GM21423 (cell line): ENCODE results near the gene PARK7.
"Not testable (repeated sequence)": the region's sequence is repeated elsewhere in the genome, so short reads cannot be mapped to it uniquely, and the experiment has no call there.

Source experiments
- ATAC-seq: cut with Tn5 transposase; IDR thresholded peaks from one replicate; pipeline ENCODE4 v1.9.1; 2021; ENCODE audit warnings: mild to moderate bottlenecking, moderate library complexity; ENCODE audit not compliant: unreplicated experiment

PARK7 gene

DNA sequence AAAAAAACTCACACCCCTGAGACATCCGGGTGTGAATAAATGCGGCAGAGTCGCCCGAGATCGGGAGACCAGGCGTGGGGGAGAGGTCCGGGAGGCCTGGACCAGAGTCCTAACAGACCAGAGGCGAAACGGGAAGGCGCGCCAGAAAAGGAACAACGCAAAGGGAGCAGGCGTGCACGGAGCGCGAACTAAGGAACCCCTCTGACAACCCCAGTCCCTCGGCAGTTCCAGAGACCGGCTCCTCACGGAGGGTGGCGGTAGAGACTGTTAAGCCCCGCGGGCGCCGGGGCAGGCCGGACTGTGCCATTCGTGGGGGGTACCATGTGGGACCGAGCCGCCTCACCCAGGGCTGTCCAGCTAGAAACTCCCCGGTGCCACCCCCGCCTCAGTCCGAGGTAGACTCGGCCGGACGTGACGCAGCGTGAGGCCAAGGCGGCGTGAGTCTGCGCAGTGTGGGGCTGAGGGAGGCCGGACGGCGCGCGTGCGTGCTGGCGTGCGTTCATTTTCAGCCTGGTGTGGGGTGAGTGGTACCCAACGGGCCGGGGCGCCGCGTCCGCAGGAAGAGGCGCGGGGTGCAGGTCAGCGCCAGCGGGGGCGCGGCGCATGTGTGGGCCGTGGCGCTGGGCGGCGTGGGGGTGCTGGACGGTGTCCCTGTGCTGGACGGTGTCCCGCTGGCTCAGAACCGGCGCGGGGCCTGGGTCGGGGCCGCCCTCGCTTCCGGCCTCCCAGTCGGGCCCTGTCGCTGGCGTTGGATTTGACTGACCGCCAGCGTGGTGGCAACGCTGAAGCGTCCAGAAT is at the start of gene PARK7:
PARK7 (plus strand) TSS at position 496 of the 798 bp plus-strand sequence. CDS start 1,075 bp downstream, outside the sequence.
- ATAC-seq: peak; percentile 96

DNA sequence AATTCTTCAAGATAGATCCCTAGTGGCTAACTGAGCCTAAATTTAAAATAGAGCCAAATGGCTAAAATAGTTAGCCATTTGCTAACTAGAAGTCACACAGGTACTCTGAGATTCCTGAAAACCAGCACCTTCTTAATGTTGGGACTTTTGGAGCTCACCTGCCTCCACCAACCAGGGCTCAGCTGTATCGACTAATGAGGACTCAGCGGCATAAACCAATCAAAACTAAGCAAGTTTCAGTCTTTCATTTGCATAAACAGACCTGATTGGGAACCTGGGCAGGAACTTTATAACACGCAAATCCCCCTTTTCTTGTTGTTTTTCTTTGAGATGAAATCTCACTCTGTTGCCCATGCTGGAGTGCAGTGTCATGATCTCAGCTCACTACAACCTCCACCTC is 49.4 kb upstream of the PARK7 start:
- no peak for ATAC-seq

DNA sequence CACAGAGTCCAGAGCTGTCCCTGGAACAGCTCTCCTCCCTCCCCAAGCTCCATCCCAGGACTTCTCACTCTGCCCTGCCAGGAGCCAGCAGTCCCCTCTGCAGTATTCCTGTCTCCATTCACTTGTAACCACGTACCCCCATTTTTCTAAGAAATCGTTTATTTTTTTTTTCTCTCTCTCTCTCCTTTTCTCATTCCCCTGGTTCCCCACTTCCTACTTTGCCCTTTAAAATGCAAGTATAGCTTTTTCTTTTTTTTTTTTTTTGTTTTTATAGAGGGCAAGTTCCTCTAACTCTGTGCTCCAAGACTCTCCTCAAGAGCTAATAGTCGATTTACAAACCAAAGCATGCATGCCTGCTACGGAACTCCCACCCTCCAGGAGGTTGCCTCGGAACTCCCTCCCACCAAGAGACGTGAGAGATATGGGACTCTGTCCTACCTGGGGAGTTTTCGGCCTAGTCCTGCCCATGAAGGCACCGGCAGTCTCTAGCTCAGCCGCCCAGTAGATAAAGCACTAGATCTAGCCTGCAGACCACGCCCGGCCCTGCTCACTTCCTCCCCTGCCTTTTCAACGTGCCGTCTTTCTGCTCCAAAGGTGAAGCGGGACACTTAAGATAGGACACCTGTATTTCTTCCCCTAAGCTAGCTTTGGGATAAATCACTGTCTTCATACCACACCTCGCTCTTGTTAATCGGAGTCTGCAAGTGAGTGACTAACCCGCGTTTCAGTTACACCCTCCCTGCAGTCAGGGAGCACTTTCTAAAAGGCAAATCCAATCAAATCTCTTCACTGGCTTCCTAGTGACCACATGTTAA is 48.6 kb upstream of the PARK7 start:
- ATAC-seq: no peak

DNA sequence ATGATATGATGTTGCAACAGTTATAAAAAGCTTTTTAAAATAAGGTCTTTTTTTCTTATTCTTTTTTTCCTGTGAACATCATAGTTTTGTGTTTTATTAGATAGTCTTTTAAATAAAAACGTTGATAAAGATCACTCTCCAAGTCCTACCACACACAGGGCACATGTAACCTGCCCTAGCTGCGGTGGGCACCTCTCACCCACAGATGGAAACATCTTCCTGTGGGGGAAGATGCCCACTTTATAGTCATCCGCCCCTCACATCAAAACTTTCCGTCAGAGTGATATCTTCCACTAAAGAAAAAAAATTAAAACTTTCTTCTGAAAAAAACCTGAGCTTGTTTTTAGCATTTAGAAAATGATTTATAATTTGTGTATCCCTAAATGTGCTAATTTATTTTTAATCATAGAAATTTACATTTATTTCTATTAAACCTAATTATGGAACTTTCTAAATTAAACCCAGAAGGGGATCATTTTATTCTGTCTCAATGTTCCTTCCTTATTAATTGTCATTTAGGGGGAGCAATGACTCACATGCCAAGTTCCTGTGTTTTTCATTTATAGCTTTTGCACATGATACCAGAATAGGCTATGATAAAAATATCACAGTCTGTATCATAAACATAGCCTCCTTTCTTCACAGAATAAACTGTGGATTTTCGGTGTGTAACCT is 45.5 kb upstream of the PARK7 start:
- ATAC-seq: no peak

DNA sequence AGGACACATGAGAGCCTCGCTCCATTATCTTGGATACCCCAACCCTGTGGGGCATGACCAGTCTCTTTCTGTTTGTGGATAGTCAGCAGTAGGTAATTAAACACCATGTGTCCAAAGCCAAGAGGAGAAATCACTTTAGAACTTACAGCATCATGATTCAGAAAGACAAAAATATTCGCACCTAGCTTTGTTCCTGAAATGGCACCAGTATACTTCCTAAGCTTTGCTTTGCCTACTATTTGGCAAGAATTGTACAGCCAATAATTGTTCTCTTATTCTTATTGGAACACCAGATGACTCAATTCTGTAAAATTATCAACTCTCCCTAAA is 45.0 kb upstream of the PARK7 start:
- ATAC-seq: no peak

DNA sequence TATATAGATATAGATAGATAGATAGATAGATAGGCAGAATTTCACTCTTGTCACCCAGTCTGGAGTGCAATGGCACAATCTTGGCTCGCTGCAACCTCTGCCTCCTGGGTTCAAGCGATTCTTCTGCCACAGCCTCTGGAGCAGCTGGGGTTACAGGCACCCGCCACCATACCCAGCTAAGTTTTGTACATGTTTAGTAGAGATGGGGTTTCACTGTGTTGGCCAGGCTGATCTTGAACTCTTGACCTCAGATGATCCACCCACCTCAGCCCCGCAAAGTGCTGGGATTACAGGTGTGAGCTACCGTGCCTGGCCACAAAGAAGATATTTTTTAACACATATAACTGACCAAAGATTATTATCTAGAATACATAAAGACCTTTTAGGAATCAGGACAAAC is 43.5 kb upstream of the PARK7 start:
- not testable (repeated sequence) for ATAC-seq

DNA sequence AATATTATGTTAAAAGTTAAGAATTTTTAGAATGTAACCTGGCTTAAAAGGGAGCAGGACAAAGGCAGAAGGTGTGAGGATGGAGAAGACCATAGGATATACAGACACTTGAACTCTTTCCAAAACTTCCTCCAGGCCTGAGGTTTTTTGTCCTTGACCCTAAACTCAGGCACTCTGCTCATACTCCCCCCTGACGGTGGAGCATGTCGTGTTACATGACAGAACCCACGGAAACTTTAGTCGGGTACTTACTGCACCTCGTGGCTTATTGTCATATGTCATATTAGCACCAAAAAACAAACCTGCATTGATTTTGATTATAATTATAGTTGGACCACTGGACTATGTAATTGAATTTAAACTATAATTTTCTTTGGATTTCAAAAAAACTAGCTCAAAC is 41.6 kb upstream of the PARK7 start:
- ATAC-seq: no peak

DNA sequence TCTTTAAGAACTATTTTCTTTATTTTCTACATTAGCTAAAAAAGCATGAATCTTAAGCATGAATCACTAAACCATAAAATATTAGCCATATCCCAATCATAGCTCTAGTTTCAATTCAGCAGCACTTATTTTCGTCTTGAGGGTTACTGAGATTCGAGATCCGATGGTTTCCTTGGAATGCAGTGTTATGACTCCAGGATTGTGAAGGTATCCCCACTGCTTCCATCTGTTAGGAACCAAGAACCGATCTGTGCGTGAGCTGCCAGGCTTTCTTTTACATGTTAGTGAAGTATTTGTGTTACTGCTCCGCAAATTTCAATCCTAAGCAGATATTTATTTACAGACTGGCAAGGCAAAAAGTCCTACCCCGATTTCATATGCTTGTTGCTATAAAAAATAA is 39.7 kb upstream of the PARK7 start:
- no peak for ATAC-seq

DNA sequence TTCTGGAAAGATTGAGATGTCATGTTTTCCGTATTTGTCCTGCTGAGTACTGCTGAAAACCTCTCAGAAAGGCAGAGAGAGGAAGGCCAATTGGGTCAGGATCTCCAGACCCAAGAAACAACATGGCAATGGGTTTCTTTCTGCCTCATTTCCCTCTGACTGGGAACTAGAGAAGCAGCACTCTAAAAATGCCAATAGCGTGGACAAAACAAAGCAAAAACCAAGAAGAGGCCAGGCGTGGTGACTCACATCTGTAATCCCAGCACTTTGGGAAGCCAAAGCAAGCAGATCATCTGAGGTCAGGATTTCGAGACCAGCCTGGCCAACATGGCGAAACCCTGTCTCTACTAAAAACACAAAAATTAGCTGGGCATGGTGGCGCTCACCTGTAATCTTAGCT is 39.2 kb upstream of the PARK7 start:
- no peak for ATAC-seq

DNA sequence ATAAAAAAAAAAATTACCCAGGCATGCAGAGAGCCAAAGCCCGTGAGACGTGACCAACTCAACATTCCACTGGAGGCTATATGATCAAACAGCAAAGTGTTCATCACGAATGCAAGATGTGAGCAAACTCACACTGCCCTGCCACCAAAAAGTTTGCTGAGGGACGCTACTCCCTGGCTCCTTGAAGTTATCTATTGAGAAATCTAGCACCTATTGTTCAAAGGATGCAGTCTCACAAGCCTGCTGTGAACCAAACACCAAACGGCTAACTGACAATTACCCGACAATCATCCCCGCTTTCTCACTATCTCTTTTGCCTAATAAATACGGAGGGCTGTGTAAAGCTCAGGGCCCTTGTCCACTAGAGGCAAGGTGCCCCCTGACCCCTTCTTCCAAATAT is 34.5 kb upstream of the PARK7 start:
- not testable (repeated sequence) for ATAC-seq

DNA sequence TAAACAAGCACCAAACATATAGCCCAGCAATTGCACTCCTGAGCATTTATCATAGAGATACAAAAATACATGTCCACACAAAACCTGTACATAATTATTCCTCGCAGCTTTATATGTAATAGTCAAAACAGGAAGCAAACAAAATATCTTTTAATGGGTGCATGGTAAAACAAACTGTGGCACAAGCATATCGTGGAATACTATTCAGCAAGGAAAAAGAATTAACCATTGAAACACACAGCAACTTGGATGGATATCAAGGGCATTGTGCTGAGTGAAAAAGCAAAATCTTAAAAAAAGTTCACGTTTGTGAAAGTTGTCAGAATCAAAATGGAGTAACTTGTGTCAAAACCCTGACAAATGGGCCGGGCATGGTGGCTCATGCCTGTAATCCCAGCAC is 33.3 kb upstream of the PARK7 start:
- no peak for ATAC-seq

DNA sequence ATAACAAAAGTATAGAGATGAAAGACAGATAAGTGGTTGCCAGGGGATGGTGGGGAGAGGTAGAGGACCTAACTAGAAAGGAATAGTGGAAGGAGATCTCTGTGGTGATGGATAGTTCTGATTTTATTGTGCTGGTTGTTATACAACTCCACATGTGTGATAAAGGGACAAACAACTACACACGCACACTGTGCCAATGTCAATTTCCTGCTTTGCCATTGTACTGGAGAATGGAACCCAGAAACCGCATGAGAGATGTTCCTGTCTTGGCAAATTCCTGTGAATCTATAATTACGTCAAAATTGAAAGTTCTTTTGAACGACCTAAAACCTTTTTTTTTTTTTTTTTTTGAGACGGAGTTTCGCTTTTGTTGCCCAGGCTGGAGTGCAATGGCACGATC is 31.9 kb upstream of the PARK7 start:
- ATAC-seq: no peak

DNA sequence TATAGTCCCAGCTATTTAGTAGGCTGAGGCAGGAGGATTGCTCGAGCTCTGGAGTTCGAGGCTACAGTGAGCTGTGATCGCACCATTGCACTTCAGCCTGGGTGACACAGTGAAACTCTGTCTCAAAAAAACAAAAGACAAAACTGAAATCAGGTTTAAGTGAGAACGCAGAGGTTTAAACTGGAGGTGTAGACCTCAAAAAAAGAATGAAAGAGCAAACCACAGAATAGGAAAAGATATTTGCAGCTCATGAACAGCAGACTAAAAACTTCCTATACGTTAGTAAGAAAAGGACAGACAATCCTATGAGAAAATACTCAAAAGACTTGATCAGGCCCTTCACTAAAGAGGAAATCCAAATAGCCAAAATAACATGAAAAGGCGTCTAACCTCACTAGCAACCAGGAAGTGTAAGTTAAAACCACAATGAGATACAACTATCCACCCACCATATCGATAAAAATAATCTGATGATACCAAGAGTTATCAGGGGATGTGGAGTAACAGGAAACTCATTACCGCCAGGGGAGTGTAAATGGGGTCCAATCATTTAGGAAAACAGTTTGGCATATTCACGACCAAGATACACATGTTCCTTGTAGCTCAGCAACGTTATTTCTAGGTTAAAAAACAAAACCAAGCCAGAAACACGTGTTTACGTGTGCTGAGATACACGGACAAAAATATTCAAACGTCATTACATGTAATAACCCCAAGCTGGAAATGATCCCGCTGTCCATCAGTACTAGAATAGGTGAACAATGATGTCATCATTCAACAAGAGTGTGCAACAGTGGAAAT is 30.7 kb upstream of the PARK7 start:
- ATAC-seq: no peak

DNA sequence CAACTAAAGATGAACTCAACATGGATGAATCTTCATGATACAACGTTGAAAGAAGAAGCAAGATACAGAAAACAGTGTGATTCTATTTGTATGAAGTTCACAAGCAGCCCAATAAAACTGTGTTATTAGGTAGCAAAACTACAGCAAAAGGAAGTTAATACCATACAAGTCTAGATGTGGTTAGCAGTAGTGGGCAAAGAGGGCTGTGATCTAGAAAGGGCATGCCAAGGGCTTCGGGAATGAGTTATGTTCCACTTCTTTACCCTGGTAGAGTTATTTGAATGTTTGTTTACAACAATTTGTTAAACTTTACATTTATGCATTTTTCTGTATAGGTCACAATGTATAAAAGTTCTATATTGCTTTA is 30.1 kb upstream of the PARK7 start:
- ATAC-seq: no peak

DNA sequence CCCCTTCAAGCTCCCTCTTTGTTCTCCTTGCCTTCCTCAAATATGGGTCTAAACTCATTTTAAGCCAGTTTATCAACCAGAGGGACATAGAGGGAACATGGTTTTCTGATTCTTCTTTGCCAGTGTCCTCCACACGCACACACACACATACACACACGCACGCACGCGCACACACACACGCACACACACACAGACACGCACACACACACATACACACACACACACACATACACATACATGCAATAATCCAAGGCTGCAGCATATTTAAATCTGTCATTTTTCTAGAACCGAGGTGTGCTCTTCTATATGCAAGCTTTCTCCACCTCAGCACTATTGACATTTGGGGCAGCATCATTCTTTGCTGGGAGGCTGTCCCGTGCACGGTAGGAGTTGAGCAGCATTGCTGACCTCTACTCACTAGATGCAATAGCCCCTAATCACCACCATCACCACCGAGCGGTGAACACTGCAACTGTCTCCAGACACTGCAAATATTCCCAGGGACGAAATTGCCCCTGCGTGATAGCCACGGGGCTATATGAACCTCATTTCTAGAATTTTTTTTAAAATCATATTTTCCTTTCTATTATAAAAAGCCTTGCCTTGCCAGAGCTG is 28.9 kb upstream of the PARK7 start:
- ATAC-seq: no peak

DNA sequence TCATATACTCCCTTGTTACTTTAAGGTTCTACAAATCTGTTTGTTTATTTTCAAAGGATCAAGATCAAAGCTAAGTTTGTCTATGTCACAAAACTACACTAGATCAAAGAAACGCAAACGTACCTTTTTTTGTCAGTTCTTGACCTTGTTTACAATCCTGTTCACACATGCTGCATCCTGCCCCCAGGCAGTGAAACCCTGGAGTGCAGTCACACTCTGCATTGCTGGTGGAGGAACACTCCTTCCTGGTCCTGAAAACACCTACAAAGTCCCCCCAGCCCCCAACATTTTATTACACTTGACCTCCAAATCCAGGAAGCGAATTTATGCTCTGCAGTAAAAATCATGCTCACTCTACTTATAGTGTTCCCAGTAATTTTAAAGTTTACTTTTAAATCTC is 23.4 kb upstream of the PARK7 start:
- ATAC-seq: no peak

DNA sequence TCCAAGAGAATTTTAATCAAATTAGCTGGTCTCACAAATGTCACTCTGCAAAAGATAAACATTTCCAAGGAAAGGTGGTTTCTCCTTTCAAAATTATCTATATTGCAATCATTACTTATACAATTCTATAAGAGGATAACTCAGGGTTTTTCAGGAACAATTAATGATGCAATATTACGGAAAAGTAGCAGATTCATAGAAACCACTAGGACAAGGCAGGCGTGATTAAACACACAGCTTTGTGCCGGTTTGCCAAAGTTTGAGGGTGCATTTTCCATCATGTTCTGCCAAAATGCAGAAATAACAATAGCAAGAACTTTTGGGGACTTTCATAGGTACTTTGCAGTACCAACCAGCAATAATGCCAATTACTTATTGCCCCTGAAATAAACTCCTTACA is 21.5 kb upstream of the PARK7 start:
- no peak for ATAC-seq

DNA sequence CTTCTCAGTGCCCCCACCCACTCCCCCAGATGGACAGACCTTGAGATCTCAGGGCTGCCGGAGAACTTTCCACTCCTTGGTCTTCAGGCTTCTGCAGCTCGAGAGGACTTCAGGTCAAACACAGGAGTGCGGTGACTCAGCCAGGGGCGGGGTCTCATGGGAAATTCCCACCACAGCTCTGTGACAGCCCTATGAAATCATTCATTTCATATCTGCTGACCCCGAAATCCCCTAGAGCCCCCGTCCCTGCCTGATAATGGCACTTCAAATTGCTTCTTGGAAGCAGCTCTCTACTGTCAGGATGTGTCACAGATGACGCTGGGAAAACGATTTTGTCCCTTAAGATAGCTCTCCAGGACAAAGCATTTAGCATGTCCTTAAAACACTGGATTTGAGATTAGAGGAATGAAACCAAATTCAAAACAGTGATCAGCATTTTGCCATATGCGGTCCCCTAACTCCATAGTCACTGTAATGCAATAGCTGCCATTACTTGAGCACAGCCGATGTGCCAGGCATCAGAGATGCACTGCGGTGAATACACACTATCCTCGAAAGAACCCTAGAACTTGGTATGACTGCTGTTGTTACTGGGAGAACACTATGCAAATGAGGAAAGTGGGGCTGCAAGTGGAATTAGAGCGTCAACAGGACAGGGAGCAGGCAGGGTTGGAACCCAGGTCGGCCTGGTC is 20.6 kb upstream of the PARK7 start, which contains the start of gene TNFRSF9:
TNFRSF9 (minus strand) TSS at position 95 of the 692 bp plus-strand sequence. CDS start 845 bp downstream, outside the sequence.
- ATAC-seq: peak; percentile 51

DNA sequence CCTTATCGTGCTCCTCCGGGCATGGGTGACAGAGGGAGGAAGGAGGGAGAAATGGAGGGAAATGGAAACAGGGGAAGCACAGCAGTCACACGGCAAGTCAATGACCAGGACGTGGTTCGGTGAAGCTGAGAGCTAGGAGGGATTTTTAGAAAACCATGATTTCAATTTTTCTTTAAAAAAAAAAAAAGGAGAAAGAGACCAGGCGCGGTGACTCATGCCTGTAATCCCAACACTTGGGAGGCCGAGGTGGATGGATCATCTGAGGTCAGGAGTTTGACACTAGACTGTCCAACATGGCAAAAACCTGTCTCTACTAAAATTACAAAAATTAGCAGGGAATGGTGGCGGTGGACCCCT is 20.1 kb upstream of the PARK7 start:
- ATAC-seq: no peak
